ENCODE measurements around the gene VRK1. TPM values are rescaled to one million over a fixed set of nuclear protein-coding genes. Genes with fewer than 3 reads are reported as not detected.

The VRK1 gene
- total and polyA plus RNA-seq, 4 experiments from 2014 or later = 33.4 to 55.6 (median 40.6) TPM

- DNase-seq = no peak
- H3K27ac ChIP-seq (ENCODE audit: low read depth, low read length) = no peak overlapping the region
- no peaks in the 10 kb centered on the region for H3K27me3 ChIP-seq (ENCODE audit: insufficient read depth, low read length)
- no peak overlapping the region for H3K4me3 ChIP-seq (ENCODE audit: low read length in 2 of 2)
- H3K4me3 Mint-ChIP-seq = no peak overlapping the region
- no peaks in the 10 kb centered on the region for H3K9me3 ChIP-seq (ENCODE audit: control insufficient read depth in 1 of 2, low read length in 2 of 2)
- no peaks in the 10 kb centered on the region for H3K36me3 ChIP-seq (ENCODE audit: insufficient read depth, low read length)
- POLR2A ChIA-PET (ENCODE audit: partially characterized antibody) = no interaction called here
- peak overlapping the region in 1 of 7 donors; percentile 50 for H3K27ac Mint-ChIP-seq
- CTCF ChIA-PET (ENCODE audit: partially characterized antibody) = no interaction called here
- H3K4me1 ChIP-seq (ENCODE audit: insufficient read depth, low read length) = peaks cover 9% of the 10 kb centered on the region
- no peaks in the 10 kb centered on the region for H3K27me3 Mint-ChIP-seq
- intact Hi-C loops (cut with micrococcal nuclease) = no loop called here
- peaks cover 11 to 14% (median 13%) of the 10 kb centered on the region in 4 donors for H3K4me1 Mint-ChIP-seq
- H3K9me3 Mint-ChIP-seq = peaks cover 0 to 6% (median under 1%) of the 10 kb centered on the region in 8 donors
- H3K36me3 Mint-ChIP-seq = peaks cover 3 to 43% of the 10 kb centered on the region in 2 donors
These were observed 118.3 kb downstream of the VRK1 start for GRCh38 chr14:96915478-96915877.

- Mint-ChIP-seq H3K4me3 (no peak overlapping the region), H3K27ac (no peak overlapping the region), H3K9me3 (peaks cover 0 to 11% (median 2%) of the 10 kb centered on the region in 8 donors), H3K36me3 (peaks cover 2 to 43% of the 10 kb centered on the region in 2 donors), H3K4me1 (peaks cover 7 to 10% (median 8%) of the 10 kb centered on the region in 4 donors), H3K27me3 (no peaks in the 10 kb centered on the region)
- Histone ChIP-seq H3K27ac (ENCODE audit: low read depth, low read length) (no peak overlapping the region), H3K27me3 (ENCODE audit: insufficient read depth, low read length) (no peaks in the 10 kb centered on the region), H3K9me3 (ENCODE audit: control insufficient read depth in 1 of 2, low read length in 2 of 2) (no peaks in the 10 kb centered on the region), H3K4me3 (ENCODE audit: low read length in 2 of 2) (no peak overlapping the region), H3K36me3 (ENCODE audit: insufficient read depth, low read length) (no peaks in the 10 kb centered on the region), H3K4me1 (ENCODE audit: insufficient read depth, low read length) (peaks cover 5% of the 10 kb centered on the region)
- intact Hi-C loops (cut with micrococcal nuclease) = no loop called here
- ChIA-PET POLR2A (ENCODE audit: partially characterized antibody) (no interaction called here), CTCF (ENCODE audit: partially characterized antibody) (no interaction called here)
- DNase-seq = no peak
These were observed 119.6 kb downstream of the VRK1 start for GRCh38 chr14:96916751-96917150.

DNA sequence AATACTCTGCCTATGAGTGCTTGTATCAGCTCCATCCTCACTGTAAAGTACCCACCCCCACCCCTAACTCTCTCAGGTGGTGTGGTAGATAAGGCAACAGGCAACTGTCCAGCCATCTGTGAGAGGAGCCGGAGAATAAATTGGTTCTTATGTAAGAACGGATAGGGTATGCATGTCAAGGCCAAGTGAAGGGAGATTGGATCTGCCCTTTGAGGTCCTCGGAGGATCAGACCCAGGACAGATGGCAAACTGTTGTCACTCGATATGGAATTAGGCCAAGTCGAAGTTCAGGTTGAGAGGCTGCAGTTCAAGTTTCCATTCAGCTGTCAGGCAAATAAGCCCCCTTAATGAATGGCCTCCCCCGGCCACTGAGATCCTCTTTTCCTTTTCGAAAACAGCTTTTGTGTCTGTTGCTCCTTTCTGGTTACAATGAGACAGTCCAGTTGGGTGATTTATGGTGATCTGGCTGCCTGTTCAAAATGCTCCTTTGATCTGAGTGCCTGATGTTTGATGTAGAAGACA is 120.3 kb downstream of the VRK1 start:
- H3K4me1 Mint-ChIP-seq = peaks cover 0 to 2% (median 2%) of the 10 kb centered on the region in 4 donors
- no peaks in the 10 kb centered on the region for H3K27me3 Mint-ChIP-seq
- intact Hi-C loops (cut with micrococcal nuclease) = no loop called here
- no peaks in the 10 kb centered on the region for H3K36me3 ChIP-seq (ENCODE audit: insufficient read depth, low read length)
- no peak for DNase-seq
- peaks cover 0 to 16% (median 3%) of the 10 kb centered on the region in 8 donors for H3K9me3 Mint-ChIP-seq
- peaks cover 1 to 39% of the 10 kb centered on the region in 2 donors for H3K36me3 Mint-ChIP-seq
- H3K4me3 Mint-ChIP-seq = no peak overlapping the region
- H3K27me3 ChIP-seq (ENCODE audit: insufficient read depth, low read length) = no peaks in the 10 kb centered on the region
- no peaks in the 10 kb centered on the region for H3K4me1 ChIP-seq (ENCODE audit: insufficient read depth, low read length)
- H3K27ac ChIP-seq (ENCODE audit: low read depth, low read length) = no peak overlapping the region
- CTCF ChIA-PET (ENCODE audit: partially characterized antibody) = no interaction called here
- no peak overlapping the region for H3K4me3 ChIP-seq (ENCODE audit: low read length in 2 of 2)
- peak overlapping the region in 1 of 7 donors; percentile 49 for H3K27ac Mint-ChIP-seq
- no peaks in the 10 kb centered on the region for H3K9me3 ChIP-seq (ENCODE audit: control insufficient read depth in 1 of 2, low read length in 2 of 2)
- POLR2A ChIA-PET (ENCODE audit: partially characterized antibody) = no interaction called here

DNA sequence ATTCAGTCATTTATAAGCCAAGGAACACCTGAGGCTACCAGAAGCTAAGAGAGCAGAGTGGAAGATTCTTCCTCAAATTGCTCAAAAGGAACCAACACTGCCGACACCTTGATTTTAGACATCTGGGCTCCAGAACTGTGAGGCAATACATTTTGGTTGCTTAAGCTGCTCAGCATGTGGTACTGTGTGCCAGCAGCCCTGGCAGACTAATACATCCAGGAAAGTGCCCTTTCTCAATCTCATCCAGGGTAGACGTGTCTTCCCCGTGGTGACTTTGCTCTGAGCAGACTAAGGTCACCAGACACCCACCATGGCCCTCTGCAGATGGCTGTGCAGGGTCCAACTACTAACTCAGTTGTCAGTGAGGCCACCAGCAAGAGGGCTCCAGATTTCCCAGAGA is 122.8 kb downstream of the VRK1 start:
- Mint-ChIP-seq H3K27me3 (no peaks in the 10 kb centered on the region), H3K4me1 (no peaks in the 10 kb centered on the region)

GRCh38 chr14:96920820-96921219 is 123.6 kb downstream of the VRK1 start:
- DNase-seq = no peak
- CTCF ChIA-PET (ENCODE audit: partially characterized antibody) = interaction anchor here (1.1 kb wide), 1 partner anchor 10 kb away, joined by 3 read pairs; no protein-coding TSS in a partner anchor
- no peaks in the 10 kb centered on the region for H3K27me3 Mint-ChIP-seq
- Histone ChIP-seq H3K27ac (ENCODE audit: low read depth, low read length) (no peak overlapping the region), H3K27me3 (ENCODE audit: insufficient read depth, low read length) (no peaks in the 10 kb centered on the region), H3K4me1 (ENCODE audit: insufficient read depth, low read length) (no peaks in the 10 kb centered on the region), H3K4me3 (ENCODE audit: low read length in 2 of 2) (no peak overlapping the region), H3K36me3 (ENCODE audit: insufficient read depth, low read length) (no peaks in the 10 kb centered on the region), H3K9me3 (ENCODE audit: control insufficient read depth in 1 of 2, low read length in 2 of 2) (no peaks in the 10 kb centered on the region)
- peaks cover 1 to 25% of the 10 kb centered on the region in 2 donors for H3K36me3 Mint-ChIP-seq
- no peak overlapping the region for H3K4me3 Mint-ChIP-seq
- H3K9me3 Mint-ChIP-seq = peaks cover 0 to 13% (median under 1%) of the 10 kb centered on the region in 8 donors
- no peaks in the 10 kb centered on the region for H3K4me1 Mint-ChIP-seq
- intact Hi-C loops (cut with micrococcal nuclease) = no loop called here
- POLR2A ChIA-PET (ENCODE audit: partially characterized antibody) = no interaction called here
- H3K27ac Mint-ChIP-seq = no peak overlapping the region

More for the DNA sequence above, 122.8 kb downstream of the VRK1 start:
- Histone ChIP-seq H3K27ac (ENCODE audit: low read depth, low read length) (no peak overlapping the region), H3K4me3 (ENCODE audit: low read length in 2 of 2) (no peak overlapping the region), H3K4me1 (ENCODE audit: insufficient read depth, low read length) (no peaks in the 10 kb centered on the region), H3K27me3 (ENCODE audit: insufficient read depth, low read length) (no peaks in the 10 kb centered on the region), H3K9me3 (ENCODE audit: control insufficient read depth in 1 of 2, low read length in 2 of 2) (no peaks in the 10 kb centered on the region), H3K36me3 (ENCODE audit: insufficient read depth, low read length) (no peaks in the 10 kb centered on the region)
- ChIA-PET POLR2A (ENCODE audit: partially characterized antibody) (no interaction called here), CTCF (ENCODE audit: partially characterized antibody) (interaction anchor here (1.1 kb wide), 1 partner anchor 9 kb away, joined by 3 read pairs; no protein-coding TSS in a partner anchor)
- H3K27ac Mint-ChIP-seq = no peak overlapping the region
- H3K36me3 Mint-ChIP-seq = peaks cover 1 to 32% of the 10 kb centered on the region in 2 donors
- DNase-seq = no peak
- intact Hi-C loops (cut with micrococcal nuclease) = no loop called here
- no peak overlapping the region for H3K4me3 Mint-ChIP-seq
- peaks cover 0 to 13% (median 3%) of the 10 kb centered on the region in 8 donors for H3K9me3 Mint-ChIP-seq

DNA sequence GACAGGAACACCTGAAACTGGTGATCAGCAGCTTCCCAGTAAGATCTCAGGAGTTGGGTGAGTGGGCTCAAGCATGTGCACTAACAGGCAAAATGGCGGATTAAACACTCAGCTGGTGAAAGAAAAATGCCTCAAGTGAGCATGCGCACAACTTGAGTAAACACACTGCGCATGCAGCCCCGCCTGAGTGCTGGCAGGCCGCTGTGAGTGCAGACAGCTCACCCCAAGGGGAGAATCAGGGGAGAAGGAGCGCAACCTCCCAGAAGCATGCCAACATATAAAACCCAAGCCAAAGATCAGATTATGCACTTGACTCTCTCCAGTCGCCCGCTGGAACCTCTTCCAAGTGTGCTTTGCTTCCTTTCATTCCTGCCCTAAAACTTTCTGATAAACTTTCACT is 125.8 kb downstream of the VRK1 start:
- H3K27ac Mint-ChIP-seq = no peak overlapping the region
- H3K4me1 Mint-ChIP-seq = no peaks in the 10 kb centered on the region
- intact Hi-C loops (cut with micrococcal nuclease) = no loop called here
- Histone ChIP-seq H3K9me3 (ENCODE audit: control insufficient read depth in 1 of 2, low read length in 2 of 2) (no peaks in the 10 kb centered on the region), H3K36me3 (ENCODE audit: insufficient read depth, low read length) (no peaks in the 10 kb centered on the region), H3K27ac (ENCODE audit: low read depth, low read length) (no peak overlapping the region), H3K4me1 (ENCODE audit: insufficient read depth, low read length) (no peaks in the 10 kb centered on the region), H3K27me3 (ENCODE audit: insufficient read depth, low read length) (no peaks in the 10 kb centered on the region), H3K4me3 (ENCODE audit: low read length in 2 of 2) (no peak overlapping the region)
- CTCF ChIA-PET (ENCODE audit: partially characterized antibody) = no interaction called here
- no peaks in the 10 kb centered on the region for H3K27me3 Mint-ChIP-seq
- no peak overlapping the region for H3K4me3 Mint-ChIP-seq
- H3K36me3 Mint-ChIP-seq = peaks cover 1 to 12% of the 10 kb centered on the region in 2 donors
- POLR2A ChIA-PET (ENCODE audit: partially characterized antibody) = no interaction called here
- H3K9me3 Mint-ChIP-seq = peaks cover 0 to 13% (median under 1%) of the 10 kb centered on the region in 8 donors
- DNase-seq = no peak

- Mint-ChIP-seq H3K27me3 (no peaks in the 10 kb centered on the region), H3K4me3 (no peak overlapping the region), H3K27ac (no peak overlapping the region), H3K9me3 (peaks cover 0 to 13% (median under 1%) of the 10 kb centered on the region in 8 donors), H3K4me1 (no peaks in the 10 kb centered on the region), H3K36me3 (peaks cover 0 to 1% of the 10 kb centered on the region in 2 donors)
- Histone ChIP-seq H3K36me3 (ENCODE audit: insufficient read depth, low read length) (no peaks in the 10 kb centered on the region), H3K9me3 (ENCODE audit: control insufficient read depth in 1 of 2, low read length in 2 of 2) (no peaks in the 10 kb centered on the region), H3K4me1 (ENCODE audit: insufficient read depth, low read length) (no peaks in the 10 kb centered on the region), H3K27me3 (ENCODE audit: insufficient read depth, low read length) (no peaks in the 10 kb centered on the region), H3K4me3 (ENCODE audit: low read length in 2 of 2) (no peak overlapping the region), H3K27ac (ENCODE audit: low read depth, low read length) (no peak overlapping the region)
- no peak for DNase-seq
- ChIA-PET POLR2A (ENCODE audit: partially characterized antibody) (interaction anchor here (0.9 kb wide), 1 partner anchor 32 kb away, joined by 4 read pairs; no protein-coding TSS in a partner anchor), CTCF (ENCODE audit: partially characterized antibody) (no interaction called here)
- intact Hi-C loops (cut with micrococcal nuclease) = no loop called here
These were observed 128.2 kb downstream of the VRK1 start for GRCh38 chr14:96925422-96925821.
